Measurements from ENCODE around the gene ATF2. TPM values are rescaled to one million over a fixed set of nuclear protein-coding genes. Genes with fewer than 3 reads are reported as not detected.
"Not testable (repeated sequence)": the region's sequence is repeated elsewhere in the genome, so short reads cannot be mapped to it uniquely, and the experiment has no call there.

The ATF2 gene
- total and polyA plus RNA-seq, 7 donors, result 13.2 to 59.6 (median 46.0) TPM

DNA sequence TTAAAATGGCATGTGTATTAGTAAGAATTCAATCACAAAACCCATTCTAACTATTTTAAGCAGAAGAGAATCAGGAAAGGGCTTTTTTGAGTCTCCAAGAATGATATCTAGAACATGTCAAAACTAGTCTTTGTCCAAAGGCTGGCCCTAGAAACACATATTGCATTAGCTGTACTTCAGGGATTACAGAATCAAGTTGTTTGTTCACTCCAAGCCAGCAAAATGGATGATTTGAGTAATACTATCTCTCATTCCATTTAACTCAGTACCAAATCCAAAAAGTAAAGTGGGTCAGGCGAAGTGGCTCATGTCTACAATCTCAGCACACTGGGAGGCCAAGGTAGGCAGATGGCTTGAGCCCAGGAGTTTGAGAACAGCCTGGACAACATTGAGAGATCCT, 41.3 kb downstream of the ATF2 start:
- Histone ChIP-seq H3K27ac (no peak overlapping the region), H3K9me3 (no peaks in the 10 kb centered on the region), H3K36me3 (peaks cover 0 to 29% (median 0%) of the 10 kb centered on the region in 4 donors), H3K4me1 (peaks cover 0 to 16% (median 6%) of the 10 kb centered on the region in 4 donors), H3K4me3 (no peak overlapping the region), H3K27me3 (no peaks in the 10 kb centered on the region)
- intact Hi-C loops (cut with DNase I), result no loop called here
- TF ChIP-seq EP300 (IDR thresholded peaks at IDR 0.05) (no peak), POLR2A (IDR thresholded peaks at IDR 0.05) (no peak), POLR2AphosphoS5 (IDR thresholded peaks at IDR 0.05) (no peak)
- TF ChIP-seq, protein P1, sequence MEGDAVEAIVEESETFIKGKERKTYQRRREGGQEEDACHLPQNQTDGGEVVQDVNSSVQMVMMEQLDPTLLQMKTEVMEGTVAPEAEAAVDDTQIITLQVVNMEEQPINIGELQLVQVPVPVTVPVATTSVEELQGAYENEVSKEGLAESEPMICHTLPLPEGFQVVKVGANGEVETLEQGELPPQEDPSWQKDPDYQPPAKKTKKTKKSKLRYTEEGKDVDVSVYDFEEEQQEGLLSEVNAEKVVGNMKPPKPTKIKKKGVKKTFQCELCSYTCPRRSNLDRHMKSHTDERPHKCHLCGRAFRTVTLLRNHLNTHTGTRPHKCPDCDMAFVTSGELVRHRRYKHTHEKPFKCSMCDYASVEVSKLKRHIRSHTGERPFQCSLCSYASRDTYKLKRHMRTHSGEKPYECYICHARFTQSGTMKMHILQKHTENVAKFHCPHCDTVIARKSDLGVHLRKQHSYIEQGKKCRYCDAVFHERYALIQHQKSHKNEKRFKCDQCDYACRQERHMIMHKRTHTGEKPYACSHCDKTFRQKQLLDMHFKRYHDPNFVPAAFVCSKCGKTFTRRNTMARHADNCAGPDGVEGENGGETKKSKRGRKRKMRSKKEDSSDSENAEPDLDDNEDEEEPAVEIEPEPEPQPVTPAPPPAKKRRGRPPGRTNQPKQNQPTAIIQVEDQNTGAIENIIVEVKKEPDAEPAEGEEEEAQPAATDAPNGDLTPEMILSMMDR (IDR thresholded peaks at IDR 0.05), result no peak
- 94 to 98% methylated on average over 1 of the region's 1 CpG for WGBS, 2 donors
- DNase-seq, result no peak

GRCh38 chr2:175123254-175123653, 44.7 kb downstream of the ATF2 start:
- no peak overlapping the region for H3K4me3 ChIP-seq
- no peaks in the 10 kb centered on the region for H3K27me3 ChIP-seq
- H3K4me1 ChIP-seq, result peaks cover 0 to 4% (median 0%) of the 10 kb centered on the region in 4 donors
- WGBS, 2 donors, result 95 to 97% methylated on average over 3 of the region's 3 CpGs
- H3K36me3 ChIP-seq, result peaks cover 0 to 15% (median 0%) of the 10 kb centered on the region in 4 donors
- DNase-seq, result no peak
- intact Hi-C loops (cut with DNase I), result no loop called here
- H3K9me3 ChIP-seq, result no peaks in the 10 kb centered on the region
- no peak for TF ChIP-seq POLR2A (IDR thresholded peaks at IDR 0.05)
- no peak overlapping the region for H3K27ac ChIP-seq

DNA sequence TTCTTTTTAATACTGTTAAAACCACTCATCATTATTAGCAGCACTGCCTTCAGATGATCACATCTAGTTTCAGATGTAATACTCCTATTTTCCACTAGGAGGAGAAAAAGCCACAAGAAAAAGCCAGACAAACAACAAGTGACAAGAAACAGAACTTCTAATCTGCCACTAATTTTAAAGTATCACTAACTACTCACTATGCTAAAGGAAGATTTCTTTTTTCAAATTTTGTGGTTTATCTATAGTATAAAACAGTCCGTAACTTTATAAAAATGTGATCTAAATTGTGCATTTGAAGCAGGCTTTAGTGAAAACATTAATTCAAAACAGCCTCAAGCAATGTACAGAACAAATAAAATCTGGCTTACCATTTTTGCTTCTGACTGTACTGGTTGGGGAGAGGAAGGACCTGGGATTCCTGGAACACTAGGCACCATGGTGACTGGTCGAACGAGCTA, 56.8 kb downstream of the ATF2 start:
- peaks cover 0 to 85% (median 5%) of the 10 kb centered on the region in 4 donors for H3K36me3 ChIP-seq
- no peak overlapping the region for H3K27ac ChIP-seq
- H3K9me3 ChIP-seq, result no peaks in the 10 kb centered on the region
- no peak overlapping the region for H3K4me3 ChIP-seq
- no peak for DNase-seq
- no peaks in the 10 kb centered on the region for H3K4me1 ChIP-seq
- TF ChIP-seq, protein P1 (IDR thresholded peaks at IDR 0.05), result peak in 3 of 4 experiments; percentile 55 to 73 (median 67)
- TF ChIP-seq POLR2AphosphoS5 (IDR thresholded peaks at IDR 0.05) (peak in 2 of 4 donors; percentile 55 to 59), EP300 (IDR thresholded peaks at IDR 0.05) (no peak)
- 87 to 89% methylated on average over 3 of the region's 3 CpGs for WGBS, 2 donors
- no peaks in the 10 kb centered on the region for H3K27me3 ChIP-seq
- intact Hi-C loops (cut with DNase I), result loop anchor here (5.0 to 10.0 kb wide), 2 partner anchors 54 to 976 kb away; partner anchors contain the start of gene ATF2

GRCh38 chr2:175108091-175108490, 59.9 kb downstream of the ATF2 start:
- DNase-seq; H3K27ac ChIP-seq; intact Hi-C loops (cut with DNase I); H3K4me1 ChIP-seq; H3K4me3 ChIP-seq; H3K9me3 ChIP-seq; H3K27me3 ChIP-seq: not testable (repeated sequence)
- 96 to 98% methylated on average over 39 of the region's 39 CpGs for WGBS, 2 donors
- H3K36me3 ChIP-seq, result peaks cover 0 to 72% (median 0%) of the 10 kb centered on the region in 4 donors

GRCh38 chr2:175107146-175107545, 60.9 kb downstream of the ATF2 start:
- Histone ChIP-seq H3K9me3 (no peaks in the 10 kb centered on the region), H3K27ac (no peak overlapping the region), H3K27me3 (no peaks in the 10 kb centered on the region), H3K36me3 (peaks cover 0 to 63% (median 0%) of the 10 kb centered on the region in 4 donors), H3K4me1 (no peaks in the 10 kb centered on the region), H3K4me3 (no peak overlapping the region)
- intact Hi-C loops (cut with DNase I), result no loop called here
- DNase-seq, result no peak
- TF ChIP-seq POLR2A (IDR thresholded peaks at IDR 0.05) (no peak), EP300 (IDR thresholded peaks at IDR 0.05) (no peak), POLR2AphosphoS5 (IDR thresholded peaks at IDR 0.05) (no peak)
- TF ChIP-seq, protein P1 (IDR thresholded peaks at IDR 0.05), result no peak
- 92 to 93% methylated on average over 4 of the region's 4 CpGs for WGBS, 2 donors

DNA sequence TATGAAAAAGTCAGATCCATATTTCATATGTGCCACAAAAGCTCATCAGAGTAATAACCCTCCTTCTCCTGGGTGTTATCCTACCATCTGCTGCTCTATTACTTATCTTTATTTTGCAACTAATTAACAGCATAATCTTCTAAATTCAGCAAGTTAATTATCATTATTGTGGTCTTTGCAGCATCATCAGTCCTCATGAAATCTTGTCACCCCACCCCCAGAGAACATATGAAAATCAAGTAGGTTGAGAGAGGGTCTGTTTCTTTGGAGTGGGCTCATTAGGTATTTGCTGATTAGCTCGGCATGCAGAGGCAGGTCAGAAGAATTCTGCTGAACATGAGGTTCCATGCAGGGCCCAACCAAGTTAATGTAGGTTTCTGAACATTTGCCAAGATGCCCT, 64.8 kb downstream of the ATF2 start:
- no peak for DNase-seq
- H3K4me3 ChIP-seq, result no peak overlapping the region
- 94 to 96% methylated on average over 1 of the region's 1 CpG for WGBS, 2 donors
- intact Hi-C loops (cut with DNase I), result no loop called here
- peaks cover 0 to 39% (median 0%) of the 10 kb centered on the region in 4 donors for H3K36me3 ChIP-seq
- no peaks in the 10 kb centered on the region for H3K9me3 ChIP-seq
- no peak for TF ChIP-seq POLR2A (IDR thresholded peaks at IDR 0.05)
- TF ChIP-seq, protein P1 (IDR thresholded peaks at IDR 0.05), result no peak
- TF ChIP-seq POLR2AphosphoS5 (IDR thresholded peaks at IDR 0.05), result no peak
- no peak for TF ChIP-seq EP300 (IDR thresholded peaks at IDR 0.05)
- H3K27ac ChIP-seq, result no peak overlapping the region
- peaks cover 0 to 4% (median 2%) of the 10 kb centered on the region in 4 donors for H3K4me1 ChIP-seq
- no peaks in the 10 kb centered on the region for H3K27me3 ChIP-seq

Measured in sigmoid colon (tissue), 7 donors.